Stomach (tissue), 4 donors: ENCODE data around the gene GNB1L.

Experiments used
- EP300 ChIP-seq: sonication (generic); formaldehyde crosslinking; IDR thresholded peaks from one replicate; pipeline ENCODE4 v1.6.1; 2017; ENCODE audit warnings: antibody characterized with exemption
- POLR2A ChIP-seq, 4 donors: fragments of 450-650 bp; IDR thresholded peaks; one replicate each; pipeline ENCODE4 v1.6.1; 2016; ENCODE audit warnings: antibody characterized with exemption in 4 of 4, control low read depth in 2 of 4, mild to moderate bottlenecking in 1 of 4, moderate library complexity in 1 of 4
- POLR2AphosphoS5 ChIP-seq, 3 donors: sonication (generic); formaldehyde crosslinking; IDR thresholded peaks; one replicate each; pipeline ENCODE4 v1.6.1; 2016; ENCODE audit warnings: antibody characterized with exemption in 3 of 3
- TF ChIP-seq, protein P1 (sequence below), 7 experiments: fragments of 450-650 bp in 4 of 7; fragments of 200-600 bp in 3 of 7; sonication (generic) in 3 of 7; IDR thresholded peaks; one replicate each; pipeline ENCODE4 v1.5.1; 2016 to 2019; ENCODE audit warnings: antibody characterized with exemption in 7 of 7, control low read depth in 2 of 7, mild to moderate bottlenecking in 1 of 7

DNA sequence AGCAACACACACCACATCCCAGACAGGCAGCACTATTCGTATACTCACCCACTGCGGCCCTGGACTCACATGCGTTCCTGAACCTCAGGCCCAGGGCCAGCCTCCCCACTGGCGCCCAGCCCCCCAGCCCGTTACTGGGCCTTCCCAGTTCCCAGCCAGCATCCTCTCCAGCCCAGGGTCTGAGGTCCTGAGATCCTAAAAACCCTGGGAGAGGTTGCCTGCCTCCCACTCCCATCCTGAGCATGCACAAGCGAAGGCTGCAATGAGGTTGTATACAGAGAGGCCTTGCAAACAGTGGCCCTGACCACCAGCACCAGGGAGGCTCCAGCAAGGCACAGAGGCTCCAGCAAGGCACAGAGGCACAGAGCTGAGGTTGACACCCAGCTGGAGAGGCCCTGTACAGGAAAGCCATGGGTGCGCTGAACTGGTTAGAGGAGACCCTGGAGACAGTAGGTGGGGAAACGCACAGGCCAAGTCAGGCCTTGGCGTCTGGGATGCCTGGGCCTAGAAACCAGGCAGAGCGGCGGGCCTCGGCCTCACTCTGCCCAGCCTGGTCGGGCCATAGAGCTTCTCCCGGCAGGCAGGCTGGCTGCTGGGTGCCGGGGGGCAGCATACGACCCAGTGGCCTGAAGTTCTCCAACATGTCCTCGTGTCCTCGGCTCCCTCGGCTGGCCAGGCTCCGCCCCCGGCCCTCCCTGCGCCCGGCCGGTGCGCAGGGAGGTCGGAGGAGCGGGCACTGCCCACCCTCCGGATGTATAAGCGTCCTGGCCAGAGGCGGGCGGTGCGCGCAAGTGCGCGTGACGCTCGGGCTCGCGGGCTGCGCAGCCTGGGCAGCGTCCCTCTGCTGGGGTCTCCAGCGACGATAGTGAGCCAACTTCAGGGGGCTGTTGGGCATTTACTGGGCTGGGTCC, 96.4 kb downstream of the GNB1L start:
- TF ChIP-seq, protein P1, sequence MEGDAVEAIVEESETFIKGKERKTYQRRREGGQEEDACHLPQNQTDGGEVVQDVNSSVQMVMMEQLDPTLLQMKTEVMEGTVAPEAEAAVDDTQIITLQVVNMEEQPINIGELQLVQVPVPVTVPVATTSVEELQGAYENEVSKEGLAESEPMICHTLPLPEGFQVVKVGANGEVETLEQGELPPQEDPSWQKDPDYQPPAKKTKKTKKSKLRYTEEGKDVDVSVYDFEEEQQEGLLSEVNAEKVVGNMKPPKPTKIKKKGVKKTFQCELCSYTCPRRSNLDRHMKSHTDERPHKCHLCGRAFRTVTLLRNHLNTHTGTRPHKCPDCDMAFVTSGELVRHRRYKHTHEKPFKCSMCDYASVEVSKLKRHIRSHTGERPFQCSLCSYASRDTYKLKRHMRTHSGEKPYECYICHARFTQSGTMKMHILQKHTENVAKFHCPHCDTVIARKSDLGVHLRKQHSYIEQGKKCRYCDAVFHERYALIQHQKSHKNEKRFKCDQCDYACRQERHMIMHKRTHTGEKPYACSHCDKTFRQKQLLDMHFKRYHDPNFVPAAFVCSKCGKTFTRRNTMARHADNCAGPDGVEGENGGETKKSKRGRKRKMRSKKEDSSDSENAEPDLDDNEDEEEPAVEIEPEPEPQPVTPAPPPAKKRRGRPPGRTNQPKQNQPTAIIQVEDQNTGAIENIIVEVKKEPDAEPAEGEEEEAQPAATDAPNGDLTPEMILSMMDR (IDR thresholded peaks at IDR 0.05): no peak
- TF ChIP-seq POLR2AphosphoS5 (IDR thresholded peaks at IDR 0.05) (no peak), EP300 (no peak), POLR2A (IDR thresholded peaks at IDR 0.05) (no peak)
